Activated gamma-delta T cell (primary cell): ENCODE measurements around the gene ACTA1.
"Not testable (repeated sequence)": the region's sequence is repeated elsewhere in the genome, so short reads cannot be mapped to it uniquely, and the experiment has no call there.

Experiments
- DNase-seq: peaks from one replicate; lab custom pipeline; 2025; lab: John Stamatoyannopoulos, UW

Gene ACTA1

DNA sequence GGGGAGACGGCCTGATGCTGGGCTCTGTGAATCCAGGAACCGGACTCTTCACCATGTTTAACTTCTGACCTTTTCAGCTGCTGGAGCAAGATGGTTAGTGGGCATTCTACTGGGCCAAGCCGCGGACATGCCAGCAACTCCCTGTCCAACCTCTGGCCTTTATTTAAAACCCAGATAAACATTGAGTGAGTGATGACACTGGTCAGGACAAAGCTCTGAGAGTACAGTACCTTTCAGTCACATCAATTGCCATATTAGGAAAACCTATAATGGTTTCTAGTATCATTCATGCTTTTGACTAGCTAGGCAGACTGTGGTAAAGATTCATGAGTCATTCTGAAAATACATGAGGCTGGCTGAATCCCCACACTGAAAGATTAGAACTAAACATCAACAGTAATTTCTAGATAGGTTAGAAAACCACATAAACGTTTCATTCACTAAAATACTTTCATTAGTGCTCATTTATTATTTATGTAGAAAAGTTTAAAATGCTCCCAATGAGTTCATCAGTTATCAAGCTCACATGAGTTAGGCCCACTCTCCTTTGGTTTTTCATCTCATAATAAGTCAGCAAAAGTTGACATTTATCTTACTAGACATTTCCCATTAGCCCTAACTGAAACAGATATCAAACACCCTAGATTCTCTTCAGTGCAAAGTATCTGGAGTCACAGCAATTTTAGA lies 7.1 kb upstream of the ACTA1 start:
- DNase-seq, result no peak

DNA sequence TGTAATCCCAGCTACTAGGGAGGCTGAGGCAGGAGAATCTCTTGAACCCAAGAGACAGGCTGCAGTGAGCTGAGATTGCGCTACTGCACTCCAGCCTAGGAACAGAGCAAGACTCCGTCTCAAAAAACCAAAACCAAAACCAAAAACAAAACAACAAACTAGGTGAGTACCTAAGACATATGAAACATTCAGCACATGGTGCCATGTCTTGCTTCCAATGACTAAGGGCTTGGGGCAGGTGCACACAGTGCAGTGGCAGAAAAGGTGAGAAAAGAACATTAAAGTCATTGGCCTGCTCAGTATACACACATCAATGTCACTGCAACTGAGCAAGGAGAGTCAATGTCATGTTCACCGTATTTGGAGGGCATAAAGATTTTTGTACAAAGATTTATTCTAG lies 4.1 kb upstream of the ACTA1 start:
- DNase-seq, result no peak

DNA sequence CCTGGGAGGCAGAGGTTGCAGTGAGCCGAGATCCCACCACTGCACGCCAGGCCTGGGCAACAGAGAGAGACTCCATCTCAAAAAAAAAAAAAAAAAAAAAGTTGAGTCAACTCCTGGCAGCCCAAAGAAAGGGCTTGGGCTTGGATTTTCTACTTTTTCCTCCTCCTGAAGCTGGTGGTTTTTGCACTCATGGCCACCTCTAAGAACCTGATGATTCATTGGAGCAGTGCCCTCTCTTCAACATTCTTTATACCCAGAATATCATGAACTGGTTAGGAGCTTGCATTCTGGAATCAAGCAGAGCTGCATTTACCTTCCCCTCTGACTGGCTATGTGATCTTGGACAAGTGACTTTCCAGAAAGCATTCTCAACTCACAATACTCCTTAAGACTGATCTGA lies 3.5 kb upstream of the ACTA1 start:
- no peak for DNase-seq

DNA sequence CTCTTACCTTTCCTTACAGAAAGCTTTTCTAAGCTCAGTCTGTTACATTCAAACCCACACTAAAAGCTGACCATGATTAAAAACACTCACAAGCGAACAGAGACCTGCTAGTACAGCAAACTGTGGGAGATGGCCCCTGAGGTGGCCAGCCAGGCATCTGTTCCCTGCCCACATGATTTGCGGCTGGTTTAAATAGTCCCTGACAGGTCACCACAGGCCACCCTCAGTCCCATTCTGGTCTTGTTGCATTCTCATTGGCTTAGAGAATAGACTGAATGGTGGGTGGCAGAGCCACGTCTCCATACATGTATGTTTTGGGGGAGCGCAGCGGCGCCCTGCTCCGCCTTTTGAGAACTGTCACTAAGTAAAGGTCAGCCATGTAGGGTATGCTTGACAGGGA lies 2.3 kb upstream of the ACTA1 start:
- DNase-seq, result no peak

DNA sequence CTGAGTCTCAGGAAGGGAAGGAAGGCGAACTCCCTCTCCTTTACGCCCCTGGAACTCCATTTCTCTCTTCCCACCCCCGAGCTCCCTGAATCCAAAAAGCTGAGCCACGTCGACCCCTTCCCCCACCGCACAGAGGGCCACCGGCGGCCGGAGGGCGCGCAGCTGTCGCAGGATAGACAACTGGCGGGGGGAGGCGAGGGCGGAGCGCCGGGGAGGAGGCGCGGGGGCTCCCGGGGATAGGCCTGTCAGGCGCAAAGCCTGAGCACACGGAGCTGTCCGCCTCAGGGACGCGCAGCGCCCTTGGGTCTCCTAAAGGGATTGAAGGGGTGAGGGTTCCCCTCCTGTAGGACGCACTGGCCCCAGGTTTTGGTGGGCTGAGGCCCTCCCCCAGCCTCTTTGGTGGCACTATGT lies 752 bp upstream of the ACTA1 start:
- DNase-seq, result no peak

DNA sequence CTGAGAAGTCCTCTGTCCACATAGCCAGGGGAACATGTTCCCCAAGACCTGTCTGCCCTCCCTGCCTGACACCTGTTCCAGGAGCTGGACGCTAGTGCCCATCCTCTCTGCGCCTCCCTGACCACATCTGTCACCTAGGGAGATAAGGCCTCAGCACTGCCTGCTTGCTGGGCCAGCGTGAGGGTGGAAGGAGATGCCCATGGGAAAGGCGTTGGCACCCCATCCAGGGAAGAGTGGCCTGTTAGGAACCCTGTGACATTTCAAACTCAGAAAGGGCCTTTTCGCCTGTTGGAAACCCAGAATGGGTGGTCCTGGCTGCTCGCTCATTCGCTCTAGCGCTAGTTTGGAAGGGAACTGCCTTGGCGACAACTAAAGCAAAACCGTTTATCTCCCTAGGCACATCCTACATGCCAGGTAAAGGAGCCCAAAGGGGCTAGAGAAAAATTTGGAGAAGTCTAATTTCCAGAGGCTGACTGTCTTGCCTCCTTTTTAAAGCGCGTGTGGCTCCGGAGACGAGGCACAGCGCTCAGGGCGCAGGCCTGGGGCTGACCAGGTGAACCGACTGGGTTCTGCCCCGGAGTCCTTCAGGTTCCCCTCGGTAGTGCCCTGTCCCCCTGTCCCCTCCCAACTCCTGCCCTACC lies 410 bp downstream of the ACTA1 start:
- DNase-seq, result no peak

DNA sequence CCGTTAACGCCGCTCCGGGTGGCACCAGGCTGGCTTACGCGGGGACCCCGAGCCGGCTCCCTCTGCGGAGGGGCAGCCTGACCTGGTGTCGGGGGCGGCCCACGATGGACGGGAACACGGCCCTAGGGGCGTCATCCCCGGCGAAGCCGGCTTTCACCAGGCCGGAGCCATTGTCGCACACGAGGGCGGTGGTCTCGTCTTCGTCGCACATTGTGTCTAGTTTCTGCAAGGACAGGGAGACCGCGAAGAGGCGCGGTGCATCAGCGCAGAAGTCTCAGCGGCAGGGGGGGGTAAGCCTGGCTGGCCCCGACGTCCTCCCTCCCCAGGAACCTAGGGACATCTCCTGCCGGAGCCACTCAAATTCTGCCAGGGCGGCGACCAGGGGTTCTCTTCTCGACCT lies 989 bp downstream of the ACTA1 start:
- no peak for DNase-seq

DNA sequence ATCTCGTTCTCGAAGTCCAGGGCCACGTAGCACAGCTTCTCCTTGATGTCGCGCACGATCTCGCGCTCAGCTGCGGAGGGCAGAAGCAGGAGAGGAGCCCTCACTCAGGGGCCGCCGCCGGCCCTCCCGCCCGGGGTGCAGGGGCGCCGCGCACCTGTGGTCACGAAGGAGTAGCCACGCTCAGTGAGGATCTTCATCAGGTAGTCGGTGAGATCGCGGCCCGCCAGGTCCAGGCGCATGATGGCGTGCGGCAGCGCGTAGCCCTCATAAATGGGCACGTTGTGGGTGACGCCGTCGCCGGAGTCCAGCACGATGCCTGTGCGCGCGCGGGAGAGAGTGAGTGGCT lies 1.8 kb downstream of the ACTA1 start:
- no peak for DNase-seq

DNA sequence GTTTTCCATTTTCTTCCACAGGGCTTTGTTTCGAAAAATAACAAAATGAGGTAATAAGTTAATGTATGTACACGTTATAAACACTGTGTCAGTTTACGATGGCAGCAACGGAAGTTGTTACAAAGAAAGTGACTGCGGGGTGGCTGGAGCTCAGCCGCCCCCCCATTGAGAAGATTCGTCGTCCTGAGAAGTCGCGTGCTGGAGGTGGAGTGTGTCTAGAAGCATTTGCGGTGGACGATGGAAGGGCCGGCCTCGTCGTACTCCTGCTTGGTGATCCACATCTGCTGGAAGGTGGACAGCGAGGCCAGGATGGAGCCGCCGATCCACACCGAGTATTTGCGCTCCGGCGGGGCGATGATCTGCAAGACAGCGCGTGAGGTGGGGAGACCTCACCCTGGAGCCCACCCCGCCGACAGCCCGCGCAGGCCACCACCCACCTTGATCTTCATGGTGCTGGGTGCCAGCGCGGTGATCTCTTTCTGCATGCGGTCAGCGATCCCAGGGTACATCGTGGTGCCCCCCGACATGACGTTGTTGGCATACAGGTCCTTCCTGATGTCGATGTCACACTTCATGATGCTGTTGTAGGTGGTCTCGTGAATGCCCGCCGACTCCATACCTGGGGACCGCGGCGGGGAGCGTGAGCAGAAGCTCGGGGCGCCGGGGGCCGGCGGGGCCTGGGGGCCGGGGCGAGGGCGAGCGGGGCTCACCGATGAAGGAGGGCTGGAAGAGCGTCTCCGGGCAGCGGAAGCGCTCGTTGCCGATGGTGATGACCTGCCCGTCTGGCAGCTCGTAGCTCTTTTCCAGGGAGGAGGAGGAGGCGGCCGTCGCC lies 2.4 kb downstream of the ACTA1 start:
- DNase-seq, result no peak

DNA sequence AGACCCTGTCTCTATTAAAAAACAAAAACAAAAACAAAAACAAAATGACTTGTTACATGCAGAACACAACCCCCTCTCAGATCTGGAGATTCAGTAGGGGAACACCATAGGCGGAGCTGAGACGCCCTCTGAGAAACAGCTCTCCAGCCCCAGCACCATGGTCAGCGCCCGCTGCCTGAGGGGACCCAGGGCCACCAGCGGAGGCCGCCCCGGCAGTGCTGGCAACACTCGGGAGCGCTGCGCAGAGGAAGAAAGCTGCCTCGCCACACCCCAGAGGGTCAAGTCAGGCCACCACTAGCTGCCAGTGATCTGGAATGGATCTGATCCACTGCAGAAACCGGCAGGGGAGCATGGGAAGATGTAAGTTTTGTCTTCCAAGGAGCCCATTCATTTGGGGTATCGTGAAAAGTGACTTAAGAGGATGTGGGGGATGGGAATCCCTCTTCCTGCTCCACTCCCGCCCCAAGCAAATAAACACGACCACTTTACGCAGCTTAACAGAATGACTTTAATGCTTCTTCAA lies 3.1 kb downstream of the ACTA1 start:
- no peak for DNase-seq

DNA sequence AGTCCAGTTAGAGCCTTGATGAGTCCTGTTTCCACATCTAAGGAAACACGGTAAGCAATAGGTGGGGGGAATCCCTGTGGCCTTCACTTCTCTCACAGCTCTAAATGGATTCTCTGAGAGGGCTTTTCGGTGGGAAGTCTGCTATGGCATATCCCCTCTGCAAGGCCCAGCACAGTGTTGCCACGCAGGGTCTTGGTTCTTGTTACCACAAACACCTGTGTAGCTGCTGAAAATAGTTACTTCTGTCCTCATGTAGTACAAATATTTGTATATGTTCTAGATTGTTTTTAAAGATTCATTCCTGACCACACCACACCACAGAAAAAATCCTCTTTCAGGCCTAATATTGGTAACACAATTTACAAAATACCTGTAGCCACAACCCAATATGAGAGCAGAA lies 5.6 kb downstream of the ACTA1 start:
- DNase-seq, result no peak

DNA sequence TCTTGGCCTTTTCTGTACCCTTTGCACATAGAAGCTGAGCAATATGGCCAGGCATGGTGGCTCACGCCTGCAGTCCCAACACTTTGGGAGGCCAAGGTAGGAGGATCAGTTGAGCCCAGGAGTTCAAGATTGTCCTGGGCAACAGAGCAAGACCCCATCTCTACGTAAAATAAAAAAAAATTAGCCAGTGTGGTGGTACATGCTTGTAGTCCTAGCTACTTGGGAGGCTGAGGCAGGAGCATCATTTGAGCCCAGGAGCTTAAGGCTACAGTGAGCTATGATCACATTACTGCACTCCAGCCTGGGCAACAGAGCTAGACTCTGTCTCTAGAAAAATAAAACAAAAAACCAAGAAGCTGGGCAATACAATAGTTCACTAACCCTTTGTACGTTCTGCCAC lies 6.3 kb downstream of the ACTA1 start:
- no peak for DNase-seq

DNA sequence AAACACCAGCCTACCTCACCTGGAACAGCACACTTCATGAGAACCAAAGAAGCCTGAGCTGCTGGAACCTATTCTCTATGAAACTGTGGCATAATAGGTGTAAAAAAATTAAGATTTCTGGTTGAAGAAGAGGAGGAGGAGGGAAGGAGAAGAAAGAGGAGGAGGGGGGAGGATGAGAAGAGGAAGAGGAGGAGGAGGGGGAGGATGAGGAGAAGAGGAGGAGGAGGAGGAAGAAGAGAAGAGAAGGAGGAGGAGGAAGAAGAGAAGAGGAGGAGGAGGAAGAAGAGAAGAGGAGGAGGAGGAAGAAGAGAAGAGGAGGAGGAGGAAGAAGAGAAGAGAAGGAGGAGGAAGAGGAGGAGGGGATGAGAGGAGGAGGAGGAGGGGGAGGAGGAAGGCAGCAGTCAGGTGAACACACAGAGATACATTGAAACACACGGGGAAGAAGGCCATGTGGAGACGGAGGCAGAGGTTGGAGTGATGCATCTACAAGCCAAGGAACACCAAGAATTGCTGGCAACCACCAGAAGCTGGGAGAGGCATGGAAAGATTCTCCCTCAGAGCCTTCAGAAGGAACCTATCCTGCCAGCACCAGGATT lies 8.2 kb downstream of the ACTA1 start:
- no peak for DNase-seq

DNA sequence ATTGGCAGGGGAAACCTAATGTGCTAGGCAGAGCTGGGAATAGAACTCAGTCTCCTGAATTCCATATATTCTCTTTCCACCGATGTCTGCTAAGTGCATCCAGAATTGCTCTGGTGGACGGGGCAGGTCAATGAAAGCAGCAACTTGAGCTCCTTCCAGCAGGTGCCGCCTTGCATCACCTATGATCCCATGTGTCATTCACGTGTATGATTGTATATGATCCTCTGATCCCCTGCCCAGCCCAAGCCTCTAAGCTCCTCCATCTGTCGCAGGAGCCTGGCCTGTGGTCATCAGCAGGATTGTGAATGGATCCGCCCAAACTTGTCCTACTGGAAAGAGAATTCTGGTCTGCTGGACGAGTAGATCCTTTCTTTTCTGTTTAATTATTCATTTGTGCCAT lies 13.1 kb downstream of the ACTA1 start:
- DNase-seq, result no peak

DNA sequence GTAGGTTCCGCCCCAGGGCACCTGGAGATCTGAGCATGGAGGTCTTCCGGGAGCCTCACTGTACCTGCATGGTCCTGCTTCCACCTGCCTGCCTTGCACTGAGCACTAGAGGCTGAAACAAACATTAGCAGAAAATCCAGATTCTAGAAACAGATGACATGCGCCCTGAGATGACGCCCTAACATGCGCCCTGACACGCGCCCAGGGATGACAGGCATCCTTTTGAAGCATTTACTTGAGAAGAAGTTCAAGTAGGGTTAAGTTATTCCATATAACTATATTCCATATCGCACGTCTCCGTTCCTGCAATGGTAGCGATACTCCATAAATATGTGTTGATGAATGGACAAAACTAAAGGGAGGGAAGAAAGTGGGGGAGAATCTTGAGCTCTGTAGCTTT lies 13.7 kb downstream of the ACTA1 start:
- DNase-seq, result no peak

DNA sequence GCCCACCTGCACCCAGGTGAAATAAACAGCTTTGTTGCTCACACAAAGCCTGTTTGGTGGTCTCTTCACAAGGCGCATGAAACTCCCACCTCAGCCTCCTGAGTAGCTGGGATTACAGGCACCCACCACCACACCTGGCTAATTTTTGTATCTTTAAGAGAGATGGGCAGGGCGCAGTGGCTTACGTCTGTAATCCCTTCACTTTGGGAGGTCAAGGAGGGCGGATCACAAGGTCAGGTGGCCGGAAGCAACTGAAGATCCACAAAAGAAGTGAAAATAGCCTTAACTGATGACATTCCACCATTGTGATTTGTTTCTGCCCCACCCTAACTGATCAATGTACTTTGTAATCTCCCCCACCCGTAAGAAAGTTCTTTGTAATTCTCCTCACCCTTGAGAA lies 15.3 kb downstream of the ACTA1 start:
- not testable (repeated sequence) for DNase-seq

DNA sequence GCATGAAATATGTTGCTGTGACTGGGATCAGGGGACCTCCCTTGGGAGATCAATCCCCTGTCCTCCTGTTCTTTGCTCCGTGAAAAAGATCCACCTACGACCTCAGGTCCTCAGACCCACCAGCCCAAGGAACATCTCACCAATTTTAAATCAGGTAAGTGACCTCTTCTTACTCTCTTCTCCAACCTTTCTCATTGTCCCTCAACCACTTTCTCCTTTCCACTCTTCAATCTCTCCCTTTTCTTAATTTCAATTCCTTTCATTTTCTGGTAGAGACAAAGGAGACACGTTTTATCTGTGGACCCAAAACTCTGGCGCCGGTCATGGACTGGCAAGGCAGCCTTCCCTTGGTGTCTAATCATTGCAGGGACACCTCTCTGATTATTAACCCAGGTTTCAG lies 21.1 kb downstream of the ACTA1 start:
- DNase-seq, result not testable (repeated sequence)

DNA sequence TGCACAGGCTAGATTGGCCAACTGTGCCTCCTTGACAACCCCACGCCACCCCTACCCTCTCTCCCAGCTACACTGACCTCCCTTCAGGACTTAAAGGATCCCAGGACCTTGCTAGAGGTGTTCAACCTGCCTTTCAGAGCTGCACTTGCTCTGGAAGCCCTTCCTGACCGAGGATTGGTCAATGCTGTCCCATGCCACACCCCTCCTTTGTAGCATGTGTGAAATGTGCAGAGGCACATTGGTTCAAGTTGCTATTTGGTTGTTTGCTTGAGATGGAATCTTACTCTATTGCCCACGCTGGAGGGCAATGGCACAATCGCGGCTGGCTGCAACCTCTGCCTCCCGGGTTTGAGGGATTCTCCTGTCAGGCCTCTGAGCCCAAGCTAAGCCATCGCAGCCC lies 21.8 kb downstream of the ACTA1 start:
- DNase-seq, result no peak

DNA sequence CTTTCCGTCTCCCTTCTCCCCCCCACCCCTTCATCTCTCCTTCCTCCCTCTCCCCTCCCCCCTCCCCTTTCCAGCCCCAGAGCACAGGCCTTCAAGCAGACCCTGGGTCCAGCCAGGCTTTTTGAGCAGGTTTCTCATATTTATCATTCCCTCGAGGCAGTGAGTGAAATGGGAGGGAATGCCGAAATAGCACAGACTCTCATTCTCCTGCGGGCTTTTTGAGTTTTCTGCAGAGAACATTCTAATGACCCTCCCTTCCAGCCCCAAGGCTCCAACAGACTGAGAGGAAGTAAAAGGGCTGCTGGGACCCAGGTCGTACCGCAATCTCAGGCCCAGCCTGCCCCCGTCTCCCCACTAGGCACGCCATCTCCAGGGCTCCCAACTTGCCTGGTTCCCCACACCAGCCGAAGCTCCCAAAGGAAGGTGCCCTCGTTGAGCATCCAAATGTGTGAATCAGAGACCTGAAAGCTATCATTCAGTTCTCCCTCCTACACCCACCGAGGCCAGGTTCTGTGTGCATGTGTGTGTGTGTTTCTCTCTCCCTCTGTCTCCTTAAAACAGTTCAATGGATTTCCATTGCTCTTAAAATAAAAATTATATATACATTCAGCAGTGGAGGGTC lies 22.3 kb downstream of the ACTA1 start:
- no peak for DNase-seq

DNA sequence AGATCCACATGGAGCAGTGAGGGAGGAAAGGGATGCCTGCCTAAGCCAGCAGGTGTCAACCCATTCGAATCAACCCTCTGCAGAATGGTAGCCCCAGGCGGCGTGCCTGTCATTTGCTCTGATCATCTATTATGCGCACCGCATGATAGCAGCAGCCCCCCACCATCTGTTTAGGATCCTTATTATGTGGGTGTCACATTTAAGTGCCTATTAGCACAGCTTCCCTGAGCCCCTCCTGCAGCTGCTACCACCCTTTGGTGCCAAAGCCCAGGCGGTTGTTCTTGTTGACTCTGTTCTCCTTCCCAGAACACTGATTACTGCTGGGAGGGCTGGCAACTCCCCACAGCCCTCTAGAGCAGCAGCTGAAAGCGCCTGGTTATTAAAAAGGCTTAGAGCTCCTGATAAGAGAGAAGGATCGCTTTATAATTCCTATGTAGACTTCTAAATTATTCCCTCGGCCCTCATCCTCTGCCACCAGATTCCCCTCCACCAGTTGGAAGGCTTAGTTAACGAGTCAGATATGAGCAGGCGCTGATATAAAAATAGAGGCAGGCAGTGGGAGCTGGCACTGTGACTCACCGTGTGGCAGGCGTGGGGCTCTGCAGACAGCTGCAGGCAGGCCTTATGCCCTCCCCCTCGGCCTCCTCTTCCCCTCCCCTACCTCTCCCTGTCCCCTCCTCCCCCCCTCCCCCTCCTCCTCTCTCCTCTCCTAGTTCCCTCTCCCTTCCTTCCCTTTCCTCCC lies 23.0 kb downstream of the ACTA1 start:
- no peak for DNase-seq

DNA sequence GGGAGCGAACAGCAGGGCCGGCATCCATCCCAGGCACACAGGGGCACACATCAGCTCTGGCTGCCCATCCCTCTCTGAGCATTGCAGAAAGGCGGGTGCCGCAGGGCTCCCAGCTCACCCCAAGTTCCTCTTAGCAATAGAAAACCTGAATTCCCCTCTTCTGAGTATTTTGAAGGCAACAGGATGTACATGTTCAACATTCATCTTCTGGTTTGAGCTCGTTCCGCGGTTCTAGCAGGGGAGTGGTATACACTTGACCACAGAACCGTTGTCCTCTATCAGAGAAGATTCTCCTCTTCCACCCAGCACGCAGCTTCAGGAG lies 23.6 kb downstream of the ACTA1 start:
- DNase-seq, result no peak
